GM21717 (cell line): ENCODE data around the gene TESK2.
"Not testable (repeated sequence)": the region's sequence is repeated elsewhere in the genome, so short reads cannot be mapped to it uniquely, and the experiment has no call there.

Experiments
- ATAC-seq: cut with Tn5 transposase; IDR thresholded peaks from one replicate; pipeline ENCODE4 v1.9.1; 2021; ENCODE audit warnings: mild to moderate bottlenecking, moderate library complexity; ENCODE audit not compliant: unreplicated experiment

TESK2 gene

GRCh38 chr1:45414746-45415145 is 76.2 kb downstream of the TESK2 start:
- ATAC-seq = no peak

DNA sequence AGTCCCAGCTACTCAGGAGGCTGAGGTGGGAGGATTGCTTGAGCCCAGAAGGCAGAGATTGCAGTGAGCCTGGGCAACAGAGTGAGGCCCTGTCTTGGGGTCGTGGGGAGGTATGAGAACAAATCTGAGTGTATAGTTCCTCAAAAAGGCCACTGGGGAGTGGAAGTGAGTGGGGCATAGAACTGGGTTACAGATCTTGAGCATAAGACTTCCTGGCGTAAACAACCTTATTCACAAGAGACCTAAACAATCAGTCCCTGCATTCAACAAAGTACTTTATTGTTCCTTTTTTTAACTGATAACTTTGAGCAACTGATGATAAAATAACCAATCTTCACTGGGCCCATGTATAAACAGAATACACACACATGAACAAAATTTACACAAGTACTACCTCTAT is 78.1 kb downstream of the TESK2 start:
- no peak for ATAC-seq

DNA sequence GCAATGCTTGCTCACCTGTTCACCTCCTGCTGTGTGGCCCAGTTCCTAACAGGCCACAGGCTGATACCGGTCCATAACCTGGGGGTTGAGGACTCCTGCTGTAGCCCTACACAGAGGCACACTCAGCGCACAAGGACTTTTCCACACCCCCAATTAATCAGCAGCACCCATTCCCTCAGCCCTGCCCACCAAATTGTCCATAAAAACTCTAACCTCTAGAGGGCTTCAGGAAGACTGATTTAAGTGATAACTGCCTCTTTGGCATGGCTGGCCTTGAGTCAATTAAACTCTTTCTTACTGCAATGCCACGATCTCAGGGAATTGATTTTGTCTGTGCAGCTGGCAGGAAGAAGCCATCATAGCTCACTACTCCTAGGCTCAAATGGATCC is 79.5 kb downstream of the TESK2 start:
- ATAC-seq = no peak

- no peak for ATAC-seq
Observed at GRCh38 chr1:45410850-45411509, 80.0 kb downstream of the TESK2 start.

- ATAC-seq = no peak
Observed at GRCh38 chr1:45409276-45409675, 81.7 kb downstream of the TESK2 start.

- no peak for ATAC-seq
Observed at GRCh38 chr1:45407629-45408287, 83.2 kb downstream of the TESK2 start.

DNA sequence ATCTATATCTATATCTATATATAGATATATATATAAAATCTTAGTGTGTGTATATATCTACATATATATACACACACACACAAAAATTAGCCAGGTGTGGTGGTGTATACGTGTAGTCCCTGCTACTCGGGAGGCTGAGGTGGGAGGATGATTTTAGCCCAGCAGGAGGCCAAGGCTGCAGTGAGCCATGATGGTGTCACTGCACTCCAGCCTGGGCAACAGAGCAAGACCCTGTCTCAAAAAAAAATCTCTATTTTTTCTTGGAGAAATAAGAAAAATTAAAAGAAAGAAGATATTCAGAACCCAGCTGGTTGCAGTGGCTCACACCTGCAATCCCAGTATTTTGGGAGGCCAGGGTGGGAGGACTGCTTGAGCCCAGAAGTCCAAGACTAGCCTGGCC is 85.3 kb downstream of the TESK2 start:
- no peak for ATAC-seq

GRCh38 chr1:45403718-45404117 is 87.2 kb downstream of the TESK2 start:
- ATAC-seq = no peak

DNA sequence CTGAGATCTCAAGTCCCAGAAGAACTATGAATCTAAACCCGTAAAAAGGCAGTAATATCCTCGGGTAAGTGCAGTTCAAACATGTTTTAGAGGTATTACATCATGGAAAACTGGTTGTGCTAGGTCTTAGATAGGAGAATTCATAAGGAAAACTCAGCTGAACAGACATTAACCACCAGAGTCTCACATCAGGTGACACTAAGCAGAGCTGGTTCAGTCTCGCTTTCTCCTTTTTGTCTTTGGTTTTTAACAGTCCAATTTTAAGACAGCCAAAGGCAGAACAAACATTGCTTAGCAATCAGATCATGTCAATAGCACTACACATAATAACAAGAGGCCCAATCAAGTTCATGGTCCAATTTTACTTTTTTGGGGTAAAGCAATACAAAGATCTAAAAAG is 87.7 kb downstream of the TESK2 start:
- no peak for ATAC-seq

GRCh38 chr1:45401524-45401923 is 89.4 kb downstream of the TESK2 start:
- no peak for ATAC-seq

DNA sequence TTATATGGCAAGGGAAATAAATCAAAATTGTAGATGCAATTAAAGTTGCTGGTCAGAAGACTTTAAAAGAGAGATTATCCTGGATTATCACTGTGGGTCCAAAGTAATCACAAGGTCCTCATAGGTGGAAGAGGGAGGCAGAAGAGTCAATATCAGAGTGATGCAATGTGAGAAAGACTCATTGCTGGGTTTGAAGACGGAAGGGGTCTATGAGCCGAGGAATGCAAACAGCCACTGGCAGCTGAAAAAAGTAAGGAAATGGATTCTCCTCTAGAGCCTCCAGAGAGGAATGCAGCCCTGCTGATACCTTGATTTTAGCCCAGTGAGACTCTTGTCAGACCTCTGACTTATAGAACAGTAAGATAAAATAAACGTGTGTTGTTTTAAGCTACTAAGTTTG is 90.9 kb downstream of the TESK2 start:
- ATAC-seq = no peak

DNA sequence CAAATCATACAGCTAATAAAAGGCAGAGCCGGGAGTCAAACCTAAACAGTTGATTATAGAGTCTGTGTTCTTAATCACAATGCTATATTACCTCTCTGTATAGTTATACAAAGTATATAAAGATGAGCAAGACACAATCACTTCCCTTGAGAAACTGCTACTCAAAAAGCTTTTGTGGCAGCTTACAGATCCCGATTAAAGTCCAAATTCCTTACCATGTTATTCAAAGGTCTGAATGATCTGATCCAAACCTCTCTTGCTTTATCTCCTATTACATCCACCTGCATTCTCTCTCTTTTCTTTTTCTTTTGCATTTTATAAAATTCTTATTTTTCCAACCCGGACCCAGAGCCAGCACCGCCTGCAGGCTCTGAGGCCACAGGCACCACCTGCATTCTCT is 93.7 kb downstream of the TESK2 start:
- no peak for ATAC-seq

GRCh38 chr1:45395582-45395981 is 95.4 kb downstream of the TESK2 start:
- ATAC-seq = no peak

- no peak for ATAC-seq
Observed at GRCh38 chr1:45395051-45395450, 95.9 kb downstream of the TESK2 start.

GRCh38 chr1:45394342-45394741 is 96.6 kb downstream of the TESK2 start:
- peak; percentile 50 for ATAC-seq

DNA sequence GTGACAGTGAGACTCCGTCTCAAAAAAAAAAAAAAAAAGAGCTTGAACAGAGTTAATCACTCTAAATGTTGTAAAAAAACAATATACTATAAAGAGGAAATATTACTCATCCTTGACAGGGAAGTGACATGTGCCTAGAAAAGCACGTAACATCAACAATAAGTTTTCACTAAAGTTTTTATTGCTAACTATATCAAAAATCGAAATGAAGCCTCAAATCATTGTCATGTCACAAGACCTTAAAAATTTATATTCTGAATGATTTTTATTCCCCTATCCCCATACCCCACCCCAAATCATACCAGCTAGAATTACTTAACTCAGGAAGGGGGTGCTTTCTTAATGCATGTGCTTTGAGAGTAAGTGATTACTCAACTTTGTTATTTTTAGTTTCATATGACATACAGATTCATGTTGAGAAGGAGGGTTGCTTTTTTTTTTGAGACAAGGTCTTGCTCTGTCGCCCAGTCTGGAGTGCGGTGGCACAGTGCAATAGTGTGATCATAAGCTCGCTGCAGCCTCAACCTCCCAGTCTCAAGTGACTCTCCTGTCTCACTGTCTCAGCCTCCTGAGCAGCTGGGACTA is 97.2 kb downstream of the TESK2 start:
- ATAC-seq = peak; percentile 67

DNA sequence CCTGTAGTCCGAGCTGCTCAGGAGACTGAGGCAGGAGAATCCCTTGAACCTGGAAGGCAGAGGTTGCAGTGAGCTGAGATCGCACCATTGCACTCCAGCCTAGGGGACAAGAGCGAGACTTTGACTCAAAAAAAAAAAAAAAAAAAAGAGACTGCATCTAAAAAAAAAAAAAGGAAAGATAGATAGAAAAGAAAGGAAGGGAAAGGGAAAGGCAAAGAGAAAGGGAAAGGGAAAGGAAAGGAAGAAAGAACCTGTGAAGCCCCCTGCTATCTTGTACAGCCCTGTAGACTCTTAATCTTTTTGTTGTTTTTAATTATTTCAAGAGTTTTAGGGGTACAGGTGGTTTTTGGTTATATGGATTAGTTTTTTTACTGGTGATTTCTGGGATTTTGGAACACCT is 104.7 kb downstream of the TESK2 start:
- no peak for ATAC-seq

DNA sequence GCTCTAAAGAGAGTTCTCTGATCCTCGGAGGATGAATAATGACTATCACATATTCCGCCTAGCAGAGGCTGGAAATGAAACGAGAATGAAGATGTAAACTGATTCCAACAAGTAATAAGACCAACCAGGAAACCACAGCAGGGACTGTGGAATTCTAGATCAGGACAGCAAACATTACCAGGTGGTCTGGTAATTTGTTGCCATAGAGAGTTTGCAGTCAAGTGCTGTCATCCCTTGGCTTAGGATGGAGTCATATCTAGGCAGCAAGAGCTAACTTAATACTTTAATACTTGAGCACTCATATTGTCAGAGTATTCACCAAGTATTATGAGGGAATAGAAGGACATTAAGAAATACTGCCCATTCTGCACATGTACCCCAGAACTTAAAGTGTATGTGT is 105.7 kb downstream of the TESK2 start:
- ATAC-seq = no peak

GRCh38 chr1:45384213-45384612 is 106.8 kb downstream of the TESK2 start:
- not testable (repeated sequence) for ATAC-seq

GRCh38 chr1:45383191-45383590 is 107.8 kb downstream of the TESK2 start:
- no peak for ATAC-seq

DNA sequence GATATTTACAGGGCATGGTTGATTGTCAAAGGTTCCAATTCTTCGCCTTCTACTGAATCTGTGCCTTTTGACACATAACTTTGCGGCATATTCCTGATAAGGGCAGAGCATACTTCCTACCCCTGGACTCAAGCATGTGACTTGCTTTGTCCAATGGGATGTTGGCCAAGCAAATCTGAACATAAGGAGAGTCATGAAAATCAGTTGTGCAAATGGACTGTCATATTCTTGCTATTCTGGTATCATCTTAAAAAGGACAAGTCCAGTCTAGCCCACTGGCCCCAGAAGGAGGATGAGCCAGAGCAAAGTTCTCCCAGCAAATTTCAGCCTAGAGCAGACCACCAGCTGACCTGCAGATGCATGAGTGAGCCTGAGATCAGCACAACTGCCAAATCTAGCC is 109.7 kb downstream of the TESK2 start:
- ATAC-seq = no peak

DNA sequence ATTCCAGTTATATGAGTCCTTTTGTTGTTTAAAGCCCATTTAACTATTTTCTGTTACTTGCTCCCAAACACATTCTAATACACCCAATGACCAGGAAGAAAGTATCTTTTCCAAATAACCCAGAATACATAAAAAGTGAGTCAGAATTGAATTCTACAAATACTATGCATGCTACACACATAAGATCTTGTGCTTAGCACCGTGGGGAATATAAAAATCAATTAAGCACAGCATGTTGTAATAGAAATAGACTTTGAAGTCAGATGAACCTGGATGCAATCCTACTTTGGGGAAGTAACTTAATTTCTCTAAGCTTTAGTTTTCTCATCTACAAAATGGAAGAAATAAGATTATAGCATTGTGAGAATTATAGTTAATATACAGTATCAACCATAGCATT is 110.2 kb downstream of the TESK2 start:
- ATAC-seq = no peak

- no peak for ATAC-seq
Observed at GRCh38 chr1:45380125-45380524, 110.8 kb downstream of the TESK2 start.
